Fibroblast of lung (primary cell): ENCODE data around the gene EEFSEC. TPM values are rescaled to one million over a fixed set of nuclear protein-coding genes. Genes with fewer than 3 reads are reported as not detected.

Experiments used
- DNase-seq, 2 donors: peaks; one replicate each; pipeline versions ENCODE4 v3.0.0 to v3.0.0-alpha.2; 2010; ENCODE audit warnings: low read depth in 2 of 2
- H2AFZ ChIP-seq: 2 replicates; pipeline ENCODE4 v1.5.1; 2012; ENCODE audit warnings: low read length, control low read depth, inconsistent platforms
- H3K27ac ChIP-seq: 2 replicates; pipeline ENCODE4 v1.5.1; 2011; ENCODE audit warnings: low read length, control low read depth; ENCODE audit not compliant: insufficient read depth
- H3K27me3 ChIP-seq: 2 replicates; pipeline ENCODE4 v1.5.1; 2011; ENCODE audit warnings: mild to moderate bottlenecking, low read length; ENCODE audit not compliant: control insufficient read depth, insufficient read depth
- H3K36me3 ChIP-seq: 2 replicates; pipeline ENCODE4 v1.5.1; 2011; ENCODE audit warnings: low read length; ENCODE audit not compliant: control insufficient read depth, insufficient read depth
- H3K4me1 ChIP-seq: 2 replicates; pipeline ENCODE4 v1.5.1; 2011; ENCODE audit warnings: low read length; ENCODE audit not compliant: control insufficient read depth, insufficient read depth; ENCODE audit errors: extremely low read depth
- H3K4me2 ChIP-seq: 2 replicates; pipeline ENCODE4 v1.5.1; 2011; ENCODE audit warnings: low read length, control low read depth; ENCODE audit not compliant: insufficient read depth; ENCODE audit errors: extremely low read depth
- H3K4me3 ChIP-seq, 4 experiments: fragments of 200-600 bp in 1 of 4; sonication (generic) in 1 of 4; replicated peaks in 1 of 4; 2 replicates each; pipeline ENCODE4 v1.5.1; 2011 to 2016; ENCODE audit warnings: low read length in 4 of 4, low read depth in 3 of 4, mild to moderate bottlenecking in 3 of 4, control low read depth in 2 of 4, inconsistent platforms in 1 of 4, mixed read lengths in 1 of 4; ENCODE audit not compliant: insufficient read depth in 1 of 4; ENCODE audit errors: control extremely low read depth in 1 of 4
- H3K79me2 ChIP-seq: 2 replicates; pipeline ENCODE4 v1.5.1; 2012; ENCODE audit warnings: mild to moderate bottlenecking, low read length, inconsistent platforms; ENCODE audit not compliant: control insufficient read depth, insufficient read depth
- H3K9ac ChIP-seq: 2 replicates; pipeline ENCODE4 v1.5.1; 2011; ENCODE audit warnings: mild to moderate bottlenecking, low read length, control low read depth; ENCODE audit not compliant: insufficient read depth
- H3K9me3 ChIP-seq: 2 replicates; pipeline ENCODE4 v1.5.1; 2012; ENCODE audit warnings: low read depth, low read length; ENCODE audit not compliant: control insufficient read depth, insufficient read depth
- H4K20me1 ChIP-seq: 2 replicates; pipeline ENCODE4 v1.5.1; 2011; ENCODE audit warnings: low read length; ENCODE audit not compliant: control insufficient read depth, insufficient read depth; ENCODE audit errors: extremely low read depth
- EZH2 ChIP-seq: IDR thresholded peaks from 2 replicates; pipeline ENCODE4 v1.5.1; 2012; ENCODE audit warnings: low read length, control low read depth, mild to moderate bottlenecking; ENCODE audit errors: missing control alignments
- polyA plus RNA-seq, 2 donors: library from polyadenylated mRNA; depleted of rRNA in 1 of 2; stranded (reverse) in 1 of 2; unstranded in 1 of 2; fragments of >200 nt; gene quantifications; 2 replicates each; pipeline ENCODE4 v1.2.1, GENCODE V29; 2011 to 2012; ENCODE audit warnings: missing spikeins in 1 of 2
- total RNA-seq: library from RNA; depleted of rRNA; stranded (reverse); fragments of >200 nt; gene quantifications from 2 replicates; pipeline ENCODE4 v1.2.1, GENCODE V29; 2014
- TF ChIP-seq, protein P1 (sequence below), 2 donors: IDR thresholded peaks in 1 of 2; conservative IDR thresholded peaks in 1 of 2; 1 replicate in 1 of 2; 2 replicates in 1 of 2; pipeline ENCODE4 v1.5.1; 2011 to 2012; ENCODE audit warnings: low read length in 2 of 2, control low read depth in 1 of 2, inconsistent platforms in 1 of 2, low read depth in 1 of 2, mild to moderate bottlenecking in 1 of 2

Gene EEFSEC
- total and polyA plus RNA-seq, 2 donors (not counting 1 experiment from before 2014, with no cell fraction given): 2.6 to 5.0 TPM

- no peaks in the 10 kb centered on the region for H3K36me3 ChIP-seq
- no peak overlapping the region for H3K9ac ChIP-seq
- no peaks in the 10 kb centered on the region for H3K4me1 ChIP-seq
- no peak overlapping the region for H2AFZ ChIP-seq
- no peak for DNase-seq
- H4K20me1 ChIP-seq: no peaks in the 10 kb centered on the region
- no peak overlapping the region for H3K27ac ChIP-seq
- H3K4me2 ChIP-seq: no peak overlapping the region
- no peak overlapping the region for H3K4me3 ChIP-seq
- no peaks in the 10 kb centered on the region for H3K79me2 ChIP-seq
- H3K9me3 ChIP-seq: no peaks in the 10 kb centered on the region
- no peak for TF ChIP-seq EZH2
- TF ChIP-seq, protein P1, sequence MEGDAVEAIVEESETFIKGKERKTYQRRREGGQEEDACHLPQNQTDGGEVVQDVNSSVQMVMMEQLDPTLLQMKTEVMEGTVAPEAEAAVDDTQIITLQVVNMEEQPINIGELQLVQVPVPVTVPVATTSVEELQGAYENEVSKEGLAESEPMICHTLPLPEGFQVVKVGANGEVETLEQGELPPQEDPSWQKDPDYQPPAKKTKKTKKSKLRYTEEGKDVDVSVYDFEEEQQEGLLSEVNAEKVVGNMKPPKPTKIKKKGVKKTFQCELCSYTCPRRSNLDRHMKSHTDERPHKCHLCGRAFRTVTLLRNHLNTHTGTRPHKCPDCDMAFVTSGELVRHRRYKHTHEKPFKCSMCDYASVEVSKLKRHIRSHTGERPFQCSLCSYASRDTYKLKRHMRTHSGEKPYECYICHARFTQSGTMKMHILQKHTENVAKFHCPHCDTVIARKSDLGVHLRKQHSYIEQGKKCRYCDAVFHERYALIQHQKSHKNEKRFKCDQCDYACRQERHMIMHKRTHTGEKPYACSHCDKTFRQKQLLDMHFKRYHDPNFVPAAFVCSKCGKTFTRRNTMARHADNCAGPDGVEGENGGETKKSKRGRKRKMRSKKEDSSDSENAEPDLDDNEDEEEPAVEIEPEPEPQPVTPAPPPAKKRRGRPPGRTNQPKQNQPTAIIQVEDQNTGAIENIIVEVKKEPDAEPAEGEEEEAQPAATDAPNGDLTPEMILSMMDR (conservative IDR thresholded peaks at IDR 0.05 in 1 of 2, IDR thresholded peaks at IDR 0.05 in 1 of 2; ENCODE audit: low read depth in 1 of 2, low read length in 2 of 2): no peak
- peaks cover 42% of the 10 kb centered on the region for H3K27me3 ChIP-seq
Measured at GRCh38 chr3:128435561-128435960, 282.3 kb downstream of the EEFSEC start.

DNA sequence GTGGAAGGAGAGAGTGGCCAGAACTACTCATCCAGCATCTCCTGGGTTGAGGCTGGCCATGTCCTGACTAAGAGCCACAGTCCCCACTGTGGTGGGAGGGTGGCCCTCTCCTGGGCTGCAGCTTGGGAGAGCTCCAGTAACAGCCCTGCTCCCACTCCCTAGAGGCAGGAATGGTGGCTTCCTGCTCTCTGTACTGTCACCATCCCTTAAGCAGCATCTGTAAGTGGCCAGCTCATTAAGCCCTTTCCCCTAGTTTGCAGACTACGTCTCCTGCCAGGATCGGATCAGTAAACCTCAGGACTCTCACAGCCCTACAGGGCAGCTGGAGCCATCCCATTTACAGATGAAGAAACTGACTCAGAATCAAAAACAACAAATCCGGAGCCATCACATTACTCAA is 282.9 kb downstream of the EEFSEC start:
- DNase-seq: peak in 1 of 2 donors; percentile 11
- H3K27ac ChIP-seq: no peak overlapping the region
- no peaks in the 10 kb centered on the region for H3K4me1 ChIP-seq

GRCh38 chr3:128438488-128439072 is 285.3 kb downstream of the EEFSEC start:
- TF ChIP-seq, protein P1 (conservative IDR thresholded peaks at IDR 0.05 in 1 of 2, IDR thresholded peaks at IDR 0.05 in 1 of 2; ENCODE audit: low read depth in 1 of 2, low read length in 2 of 2): peak; percentile 20 to 49
- no peak for TF ChIP-seq EZH2
- Histone ChIP-seq H3K79me2 (no peaks in the 10 kb centered on the region), H3K27ac (no peak overlapping the region), H3K4me1 (no peaks in the 10 kb centered on the region), H3K9me3 (no peaks in the 10 kb centered on the region), H2AFZ (no peak overlapping the region), H3K9ac (no peak overlapping the region), H3K36me3 (no peaks in the 10 kb centered on the region), H3K27me3 (peaks cover 15% of the 10 kb centered on the region), H3K4me3 (no peak overlapping the region), H4K20me1 (no peaks in the 10 kb centered on the region), H3K4me2 (no peak overlapping the region)
- no peak for DNase-seq

More for the DNA sequence above, 282.9 kb downstream of the EEFSEC start:
- Histone ChIP-seq H3K27me3 (peaks cover 36% of the 10 kb centered on the region), H3K9me3 (no peaks in the 10 kb centered on the region), H3K36me3 (no peaks in the 10 kb centered on the region), H3K9ac (no peak overlapping the region), H4K20me1 (no peaks in the 10 kb centered on the region), H3K4me3 (no peak overlapping the region), H2AFZ (no peak overlapping the region), H3K4me2 (no peak overlapping the region), H3K79me2 (no peaks in the 10 kb centered on the region)
- TF ChIP-seq, protein P1 (conservative IDR thresholded peaks at IDR 0.05 in 1 of 2, IDR thresholded peaks at IDR 0.05 in 1 of 2; ENCODE audit: low read depth in 1 of 2, low read length in 2 of 2): no peak
- TF ChIP-seq EZH2: no peak
